Measurements from ENCODE around the gene C6orf62.
"Not testable (repeated sequence)": the region's sequence is repeated elsewhere in the genome, so short reads cannot be mapped to it uniquely, and the experiment has no call there.

Gene C6orf62

GRCh38 chr6:24702720-24703282 lies 16.2 kb downstream of the C6orf62 start:
- H3K9me3 Mint-ChIP-seq: no peaks in the 10 kb centered on the region
- H3K4me3 Mint-ChIP-seq: no peak overlapping the region
- H3K36me3 Mint-ChIP-seq: peaks cover 59% of the 10 kb centered on the region
- DNase-seq: no peak
- H3K27me3 Mint-ChIP-seq: no peaks in the 10 kb centered on the region
- CTCF ChIA-PET: interaction anchor here (0.9 to 1.8 kb wide), 3 partner anchors 21 to 122 kb away, joined by 3 to 5 read pairs (median 5); no protein-coding TSS in a partner anchor
- H3K27ac Mint-ChIP-seq: peak overlapping the region; percentile 33
- peaks cover 5% of the 10 kb centered on the region for H3K4me1 Mint-ChIP-seq

- CTCF ChIA-PET: no interaction called here
These were observed 19.2 kb downstream of the C6orf62 start for GRCh38 chr6:24699521-24700359.

GRCh38 chr6:24696097-24696496 lies 22.9 kb downstream of the C6orf62 start:
- Mint-ChIP-seq H3K9me3 (no peaks in the 10 kb centered on the region), H3K27me3 (no peaks in the 10 kb centered on the region), H3K36me3 (peaks cover 12% of the 10 kb centered on the region), H3K4me1 (peaks cover 10% of the 10 kb centered on the region), H3K27ac (no peak overlapping the region), H3K4me3 (no peak overlapping the region)
- no peak for DNase-seq
- CTCF ChIA-PET: interaction anchor here (1.5 to 3.1 kb wide), 3 partner anchors 30 to 114 kb away, joined by 4 to 18 read pairs (median 5); partner anchors contain the start of gene TDP2

More at GRCh38 chr6:24699521-24700359, 19.2 kb downstream of the C6orf62 start:
- Mint-ChIP-seq H3K4me1 (no peaks in the 10 kb centered on the region), H3K27ac (no peak overlapping the region), H3K4me3 (no peak overlapping the region), H3K36me3 (peaks cover 36% of the 10 kb centered on the region), H3K9me3 (no peaks in the 10 kb centered on the region), H3K27me3 (no peaks in the 10 kb centered on the region)
- no peak for DNase-seq

- peak; percentile 46 for DNase-seq
- peaks cover 10% of the 10 kb centered on the region for H3K4me1 Mint-ChIP-seq
- CTCF ChIA-PET: interaction anchor here (1.5 to 3.1 kb wide), 3 partner anchors 30 to 114 kb away, joined by 4 to 18 read pairs (median 5); partner anchors contain the start of gene TDP2
- H3K36me3 Mint-ChIP-seq, H3K27ac Mint-ChIP-seq, H3K9me3 Mint-ChIP-seq, H3K27me3 Mint-ChIP-seq, H3K4me3 Mint-ChIP-seq: not testable (repeated sequence)
These were observed 23.3 kb downstream of the C6orf62 start for GRCh38 chr6:24695635-24696034.

GRCh38 chr6:24694198-24694597 lies 24.8 kb downstream of the C6orf62 start:
- Mint-ChIP-seq H3K36me3 (peaks cover 7% of the 10 kb centered on the region), H3K4me1 (peaks cover 10% of the 10 kb centered on the region), H3K9me3 (no peaks in the 10 kb centered on the region), H3K27me3 (no peaks in the 10 kb centered on the region), H3K27ac (no peak overlapping the region), H3K4me3 (no peak overlapping the region)
- no peak for DNase-seq
- CTCF ChIA-PET: interaction anchor here (1.1 to 2.0 kb wide), 4 partner anchors 28 to 324 kb away, joined by 3 to 10 read pairs (median 4); partner anchors contain the start of gene TDP2

GRCh38 chr6:24692848-24693592 lies 25.9 kb downstream of the C6orf62 start:
- CTCF ChIA-PET: interaction anchor here (2.0 kb wide), 1 partner anchor 111 kb away, joined by 6 read pairs; no protein-coding TSS in a partner anchor
- no peaks in the 10 kb centered on the region for H3K27me3 Mint-ChIP-seq
- peaks cover 3% of the 10 kb centered on the region for H3K36me3 Mint-ChIP-seq
- DNase-seq: no peak
- no peaks in the 10 kb centered on the region for H3K9me3 Mint-ChIP-seq
- H3K27ac Mint-ChIP-seq: peak overlapping the region; percentile 50
- no peak overlapping the region for H3K4me3 Mint-ChIP-seq
- H3K4me1 Mint-ChIP-seq: peaks cover 10% of the 10 kb centered on the region

GRCh38 chr6:24692415-24692814 lies 26.5 kb downstream of the C6orf62 start:
- CTCF ChIA-PET: interaction anchor here (1.1 to 2.0 kb wide), 3 partner anchors 109 to 334 kb away, joined by 3 to 6 read pairs (median 4); no protein-coding TSS in a partner anchor
- Mint-ChIP-seq H3K27me3 (no peaks in the 10 kb centered on the region), H3K4me1 (peaks cover 10% of the 10 kb centered on the region), H3K9me3 (no peaks in the 10 kb centered on the region), H3K36me3 (peaks cover under 1% of the 10 kb centered on the region), H3K27ac (no peak overlapping the region), H3K4me3 (no peak overlapping the region)
- no peak for DNase-seq

GRCh38 chr6:24692003-24692402 lies 27.0 kb downstream of the C6orf62 start:
- CTCF ChIA-PET: interaction anchor here (1.1 to 2.0 kb wide), 3 partner anchors 108 to 334 kb away, joined by 3 to 6 read pairs (median 4); no protein-coding TSS in a partner anchor
- no peak for DNase-seq
- no peaks in the 10 kb centered on the region for H3K9me3 Mint-ChIP-seq
- H3K4me1 Mint-ChIP-seq: peaks cover 10% of the 10 kb centered on the region
- no peak overlapping the region for H3K4me3 Mint-ChIP-seq
- peaks cover 3% of the 10 kb centered on the region for H3K36me3 Mint-ChIP-seq
- no peak overlapping the region for H3K27ac Mint-ChIP-seq
- H3K27me3 Mint-ChIP-seq: no peaks in the 10 kb centered on the region

GRCh38 chr6:24691550-24691949 lies 27.4 kb downstream of the C6orf62 start:
- no peak overlapping the region for H3K27ac Mint-ChIP-seq
- DNase-seq: no peak
- H3K4me3 Mint-ChIP-seq: no peak overlapping the region
- CTCF ChIA-PET: interaction anchor here (1.1 to 2.0 kb wide), 3 partner anchors 108 to 334 kb away, joined by 3 to 6 read pairs (median 4); no protein-coding TSS in a partner anchor
- H3K27me3 Mint-ChIP-seq: no peaks in the 10 kb centered on the region
- H3K4me1 Mint-ChIP-seq: peaks cover 10% of the 10 kb centered on the region
- H3K36me3 Mint-ChIP-seq: peaks cover 3% of the 10 kb centered on the region
- H3K9me3 Mint-ChIP-seq: no peaks in the 10 kb centered on the region

- CTCF ChIA-PET: no interaction called here
- no peak overlapping the region for H3K27ac Mint-ChIP-seq
- H3K36me3 Mint-ChIP-seq: peaks cover 3% of the 10 kb centered on the region
- H3K9me3 Mint-ChIP-seq: no peaks in the 10 kb centered on the region
- peaks cover 10% of the 10 kb centered on the region for H3K4me1 Mint-ChIP-seq
- H3K27me3 Mint-ChIP-seq: no peaks in the 10 kb centered on the region
- no peak overlapping the region for H3K4me3 Mint-ChIP-seq
- no peak for DNase-seq
These were observed 28.4 kb downstream of the C6orf62 start for GRCh38 chr6:24690593-24690992.

GRCh38 chr6:24689964-24690363 lies 29.0 kb downstream of the C6orf62 start:
- no peak for DNase-seq
- H3K27ac Mint-ChIP-seq: no peak overlapping the region
- no peaks in the 10 kb centered on the region for H3K27me3 Mint-ChIP-seq
- CTCF ChIA-PET: interaction anchor here (1.3 kb wide), 1 partner anchor 106 kb away, joined by 7 read pairs; no protein-coding TSS in a partner anchor
- H3K9me3 Mint-ChIP-seq: no peaks in the 10 kb centered on the region
- no peak overlapping the region for H3K4me3 Mint-ChIP-seq
- peaks cover 3% of the 10 kb centered on the region for H3K36me3 Mint-ChIP-seq
- H3K4me1 Mint-ChIP-seq: peaks cover 10% of the 10 kb centered on the region

- CTCF ChIA-PET: no interaction called here
- no peaks in the 10 kb centered on the region for H3K27me3 Mint-ChIP-seq
These were observed 32.0 kb downstream of the C6orf62 start for GRCh38 chr6:24686946-24687345.

GRCh38 chr6:24686408-24686807 lies 32.5 kb downstream of the C6orf62 start:
- H3K27me3 Mint-ChIP-seq: no peaks in the 10 kb centered on the region
- H3K4me1 Mint-ChIP-seq: no peaks in the 10 kb centered on the region
- peaks cover 3% of the 10 kb centered on the region for H3K36me3 Mint-ChIP-seq
- CTCF ChIA-PET: no interaction called here
- H3K27ac Mint-ChIP-seq: no peak overlapping the region
- H3K9me3 Mint-ChIP-seq: no peaks in the 10 kb centered on the region
- no peak overlapping the region for H3K4me3 Mint-ChIP-seq
- DNase-seq: no peak

More at GRCh38 chr6:24686946-24687345, 32.0 kb downstream of the C6orf62 start:
- H3K36me3 Mint-ChIP-seq: peaks cover 3% of the 10 kb centered on the region
- H3K27ac Mint-ChIP-seq: no peak overlapping the region
- no peaks in the 10 kb centered on the region for H3K9me3 Mint-ChIP-seq
- H3K4me1 Mint-ChIP-seq: peaks cover 2% of the 10 kb centered on the region
- no peak for DNase-seq
- no peak overlapping the region for H3K4me3 Mint-ChIP-seq

All from activated naive CD4-positive, alpha-beta T cell treated with anti-CD3 and anti-CD28 coated beads, Interleukin-2, amount 10 ng/mL, durations not matched to agents 7 days and 5 days (primary cell).